CD4-positive, alpha-beta T cell treated with Interleukin-17A for 1 hour (primary cell): Measurements from ENCODE around the gene EDNRA.

ENCODE experiments used
- DNase-seq: peaks from one replicate; pipeline ENCODE4 v3.0.0-alpha.2; 2020

EDNRA gene

DNA sequence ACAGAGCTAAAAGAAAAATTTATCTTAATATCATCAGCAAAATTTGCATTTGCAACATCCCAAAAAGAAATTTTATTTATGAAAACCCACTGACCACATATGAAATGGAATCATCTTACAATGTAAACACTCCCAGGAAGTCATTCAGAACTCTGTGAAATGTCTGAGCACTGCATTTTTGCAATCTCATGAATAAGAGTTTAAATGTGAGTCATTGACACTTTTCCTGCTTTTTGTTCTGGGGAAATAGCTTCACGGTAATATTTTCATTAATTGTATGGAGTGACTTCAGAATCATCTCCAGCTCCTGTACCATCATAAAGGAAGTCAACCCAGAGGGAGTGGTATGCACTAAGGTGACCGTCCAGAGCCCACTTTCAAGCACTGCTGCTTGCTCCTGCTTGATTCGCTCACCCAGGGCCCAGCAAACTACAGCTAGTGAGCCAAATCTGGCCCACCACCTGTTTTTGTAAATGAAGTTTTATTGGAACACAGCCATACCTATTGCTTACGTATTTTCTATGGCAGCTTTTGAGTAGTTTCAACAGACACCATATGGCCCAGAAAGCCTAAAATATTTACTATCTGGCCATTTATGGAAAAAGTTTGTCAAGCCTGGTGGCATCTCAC, 17.2 kb downstream of the EDNRA start:
- no peak for DNase-seq

DNA sequence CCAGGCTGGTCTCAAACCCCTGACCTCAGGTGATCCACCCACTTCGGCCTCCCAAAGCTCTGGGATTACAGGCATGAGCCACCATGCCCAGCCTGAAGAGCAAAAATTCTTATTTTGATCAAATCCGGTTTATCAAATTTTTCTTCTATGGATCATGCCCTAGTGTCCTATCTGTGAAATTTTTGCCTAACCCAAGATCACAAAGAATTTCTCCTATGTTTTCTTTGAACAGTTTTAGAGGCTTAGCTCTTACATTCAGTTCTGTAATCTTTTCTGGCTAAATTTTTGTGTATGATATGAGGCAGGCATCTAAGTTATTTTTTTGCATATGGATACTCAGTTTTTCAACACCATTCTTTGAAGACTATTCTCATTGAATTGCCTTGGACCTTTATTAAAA, 27.4 kb downstream of the EDNRA start:
- no peak for DNase-seq

DNA sequence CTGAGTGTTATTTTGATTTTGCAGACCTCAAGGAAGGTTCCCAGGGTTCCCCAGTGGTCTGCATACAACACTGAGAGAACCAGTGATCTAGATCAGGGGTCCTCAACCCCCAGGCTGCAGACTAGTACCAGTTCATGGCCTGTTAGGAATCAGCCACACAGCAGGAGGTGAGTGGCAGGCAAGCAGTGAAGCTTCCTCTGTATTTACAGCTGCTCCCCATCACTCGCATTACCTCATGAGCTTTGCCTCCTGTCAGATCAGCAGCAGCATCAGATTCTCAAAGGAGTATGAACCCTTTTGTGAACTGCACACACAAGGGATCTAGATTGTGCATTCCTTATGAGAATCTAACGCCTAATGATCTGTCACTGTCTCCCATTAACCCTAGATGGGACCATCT, 28.5 kb downstream of the EDNRA start:
- no peak for DNase-seq

DNA sequence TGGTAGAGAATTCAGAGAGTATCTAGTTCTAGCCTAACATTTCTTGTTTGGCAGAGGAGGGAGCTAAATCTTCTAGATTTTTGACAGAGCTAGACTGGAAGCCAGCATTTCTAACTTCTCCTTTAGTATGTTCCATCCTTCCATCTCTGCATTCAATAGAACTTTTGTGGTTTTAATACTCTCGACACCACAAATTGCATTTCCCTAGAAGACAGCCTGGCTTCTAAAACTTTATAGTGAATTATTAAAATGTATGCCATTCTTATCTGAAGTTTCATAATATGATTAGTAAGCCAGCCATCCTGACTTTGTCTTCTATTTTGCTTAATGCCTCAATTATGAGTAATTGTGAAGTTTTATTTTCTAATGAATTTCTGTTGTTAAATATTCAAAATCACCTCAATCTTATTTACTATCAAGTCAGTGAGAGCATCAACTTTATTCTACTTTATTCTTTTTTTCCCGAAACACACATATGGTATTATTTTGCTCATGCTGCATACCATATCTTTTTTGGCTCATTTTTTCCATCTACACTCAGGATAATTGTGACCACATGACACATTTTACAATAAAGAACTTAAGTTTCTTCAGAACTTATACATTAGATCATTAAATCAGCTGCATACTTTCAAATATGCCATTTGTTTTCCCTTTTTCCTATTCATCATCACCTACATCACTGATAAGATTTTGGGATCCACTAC, 30.2 kb downstream of the EDNRA start:
- no peak for DNase-seq

DNA sequence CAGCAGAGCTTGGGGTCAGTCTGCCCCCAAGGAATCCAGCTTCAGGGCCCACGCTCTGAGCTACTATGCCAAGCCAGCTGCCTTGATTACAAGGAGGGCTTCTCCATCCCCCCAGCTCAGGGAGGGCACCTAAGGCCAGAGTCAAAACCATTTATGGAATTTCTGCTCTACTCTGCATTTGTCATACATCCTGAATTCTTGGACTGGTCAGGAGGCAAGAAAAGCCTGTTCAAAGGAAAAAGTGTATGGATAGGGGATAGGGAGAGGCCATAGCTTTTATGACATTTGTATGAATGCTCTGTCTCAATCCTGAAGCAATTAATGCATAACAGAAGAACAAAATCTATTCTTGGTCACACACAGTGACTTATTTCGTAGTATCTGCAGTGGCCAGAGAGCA, 32.2 kb downstream of the EDNRA start:
- DNase-seq: no peak

DNA sequence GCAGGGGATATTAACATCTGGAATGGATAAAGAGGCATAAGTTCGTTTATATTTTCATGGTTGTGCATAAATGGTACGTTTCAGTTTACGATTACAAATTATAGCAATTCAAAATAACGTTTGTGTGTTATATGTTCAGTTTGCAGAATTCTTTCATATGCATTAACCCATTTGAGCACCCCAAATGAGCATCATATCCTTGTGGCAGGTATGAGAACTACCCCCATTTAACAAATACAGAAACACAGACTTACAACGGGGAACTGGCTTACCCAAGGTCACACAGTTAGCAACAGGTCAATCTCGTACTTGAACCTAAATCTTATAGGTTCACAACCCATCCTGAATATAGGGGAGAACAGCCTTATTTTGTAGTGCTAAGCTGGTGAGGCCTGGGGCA, 33.1 kb downstream of the EDNRA start:
- DNase-seq: no peak

DNA sequence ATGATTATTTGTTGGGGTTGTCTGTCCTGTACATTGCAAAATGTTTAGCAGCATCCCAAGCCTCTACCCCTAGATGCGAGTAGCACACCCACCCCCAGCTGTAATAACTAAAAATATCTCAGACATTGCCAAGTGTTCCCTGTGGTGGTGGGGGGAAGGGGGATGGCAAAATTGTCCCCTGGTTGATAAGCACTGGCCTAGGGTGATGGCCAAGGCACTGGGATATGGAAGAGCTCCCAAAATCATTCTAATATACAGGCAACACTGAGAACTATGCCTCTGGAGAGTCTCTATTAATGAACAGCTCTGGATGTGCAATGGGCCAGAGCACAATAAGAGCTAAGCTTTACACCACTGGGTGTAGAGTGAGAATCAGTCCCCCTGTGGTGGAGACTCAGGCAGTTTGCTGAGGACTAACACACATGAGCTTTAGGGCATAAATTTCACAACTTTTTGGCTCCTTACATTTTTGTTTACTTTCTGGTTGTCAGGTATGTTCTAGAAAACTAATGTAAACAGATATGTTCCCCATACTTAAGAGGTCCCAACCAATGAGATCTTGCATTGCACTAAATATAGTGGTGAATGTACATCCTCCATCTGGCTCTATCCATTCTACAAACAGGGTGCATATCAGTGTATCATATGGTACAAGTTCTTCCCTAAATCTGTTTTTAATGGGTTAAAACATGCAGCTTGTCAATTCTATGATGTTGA, 34.5 kb downstream of the EDNRA start:
- DNase-seq: no peak

DNA sequence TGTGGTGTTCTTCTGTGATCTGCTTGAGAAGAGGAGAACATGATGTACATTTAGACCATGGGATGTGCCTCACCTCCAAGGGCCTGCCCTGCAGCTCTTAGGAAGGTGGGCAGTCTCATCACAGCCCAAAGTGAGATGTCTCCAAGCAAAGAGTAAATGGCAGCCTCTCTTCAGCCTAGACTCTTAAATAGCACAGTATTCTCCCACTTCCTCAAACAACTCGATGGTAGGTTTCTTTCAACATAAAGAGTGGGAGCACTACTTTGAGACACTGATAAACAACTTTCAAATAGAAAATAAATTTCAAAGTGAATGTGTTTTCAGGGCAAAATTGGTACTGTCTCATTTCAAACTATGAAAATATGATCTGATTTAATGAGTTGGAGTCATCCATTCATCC, 35.2 kb downstream of the EDNRA start:
- no peak for DNase-seq

DNA sequence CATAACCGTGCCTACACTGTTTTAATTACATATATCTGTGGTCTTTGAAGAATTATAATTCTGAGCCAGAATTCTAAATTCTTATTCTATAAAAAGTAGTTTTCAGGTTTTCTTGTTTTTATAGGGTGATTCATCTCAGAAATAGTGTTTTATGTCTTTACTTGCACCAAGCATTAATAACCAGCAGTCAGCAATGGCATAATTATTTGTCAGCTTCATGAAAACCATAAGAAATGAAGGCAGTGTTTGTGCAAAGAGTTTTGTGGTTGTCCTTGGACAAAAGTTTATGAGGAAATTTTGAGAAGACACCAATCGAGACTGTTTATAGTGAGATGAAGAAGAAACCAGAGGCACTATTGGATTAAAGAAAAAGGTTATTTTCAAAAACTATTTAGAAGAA, 37.2 kb downstream of the EDNRA start:
- no peak for DNase-seq

DNA sequence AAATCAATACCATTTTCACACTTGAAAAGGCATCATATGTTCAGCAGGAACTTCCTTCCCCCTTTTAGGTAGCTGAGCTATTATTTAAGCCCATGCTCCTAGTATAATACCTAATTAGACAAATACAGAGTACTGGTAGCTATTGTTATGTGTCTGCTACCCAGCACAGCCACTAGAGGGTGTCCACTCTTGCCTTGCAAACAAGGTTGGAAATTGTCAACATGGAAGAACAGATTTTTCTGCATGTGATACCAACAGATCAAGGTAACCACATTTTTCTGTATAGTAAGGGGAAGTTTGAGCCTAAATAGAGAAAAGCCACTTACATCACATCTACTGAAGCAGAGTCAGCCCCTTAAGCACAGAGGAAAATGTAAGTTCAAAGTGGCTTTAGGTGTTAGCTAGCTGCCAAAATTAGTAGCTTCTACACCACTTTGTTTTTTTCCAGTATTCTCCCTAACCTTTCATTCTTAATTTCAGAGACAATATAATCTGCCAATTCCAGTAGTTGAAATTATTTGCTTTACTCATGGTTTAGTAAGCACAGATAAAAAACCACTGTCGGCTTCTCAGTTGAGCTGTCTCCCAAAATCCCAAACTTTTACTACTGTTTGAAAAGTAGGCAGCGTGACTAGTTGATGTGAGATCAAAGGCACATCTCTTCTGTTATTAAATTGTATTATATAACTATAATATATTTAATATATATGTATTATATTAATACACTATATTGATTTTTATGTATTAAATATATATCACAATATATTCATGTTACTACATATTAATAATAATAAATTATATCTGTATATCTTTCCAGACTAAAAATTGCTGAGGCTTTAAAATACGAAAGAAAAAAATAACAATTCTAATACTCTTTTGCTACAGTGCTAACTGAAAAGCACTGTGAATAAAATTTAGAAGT, 38.2 kb downstream of the EDNRA start:
- peak; percentile 46 for DNase-seq

DNA sequence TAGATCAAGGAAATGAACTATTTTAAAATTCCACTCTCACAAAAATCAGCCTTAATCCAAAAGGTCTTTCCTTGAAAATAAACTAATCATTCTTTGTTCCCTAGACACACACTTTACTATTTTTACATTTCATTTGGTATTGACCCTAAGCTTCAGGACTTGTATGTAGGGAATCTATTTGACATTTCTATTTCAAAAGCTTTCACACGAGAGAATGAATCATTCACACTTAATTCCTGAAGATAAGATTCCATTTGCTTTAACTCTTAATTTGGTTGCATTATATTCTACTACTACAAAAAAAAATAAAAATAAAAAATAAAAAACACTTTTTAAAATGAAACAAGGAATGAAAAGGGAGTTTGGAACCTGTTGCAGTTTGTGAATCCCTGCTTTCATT, 43.7 kb downstream of the EDNRA start:
- DNase-seq: no peak

DNA sequence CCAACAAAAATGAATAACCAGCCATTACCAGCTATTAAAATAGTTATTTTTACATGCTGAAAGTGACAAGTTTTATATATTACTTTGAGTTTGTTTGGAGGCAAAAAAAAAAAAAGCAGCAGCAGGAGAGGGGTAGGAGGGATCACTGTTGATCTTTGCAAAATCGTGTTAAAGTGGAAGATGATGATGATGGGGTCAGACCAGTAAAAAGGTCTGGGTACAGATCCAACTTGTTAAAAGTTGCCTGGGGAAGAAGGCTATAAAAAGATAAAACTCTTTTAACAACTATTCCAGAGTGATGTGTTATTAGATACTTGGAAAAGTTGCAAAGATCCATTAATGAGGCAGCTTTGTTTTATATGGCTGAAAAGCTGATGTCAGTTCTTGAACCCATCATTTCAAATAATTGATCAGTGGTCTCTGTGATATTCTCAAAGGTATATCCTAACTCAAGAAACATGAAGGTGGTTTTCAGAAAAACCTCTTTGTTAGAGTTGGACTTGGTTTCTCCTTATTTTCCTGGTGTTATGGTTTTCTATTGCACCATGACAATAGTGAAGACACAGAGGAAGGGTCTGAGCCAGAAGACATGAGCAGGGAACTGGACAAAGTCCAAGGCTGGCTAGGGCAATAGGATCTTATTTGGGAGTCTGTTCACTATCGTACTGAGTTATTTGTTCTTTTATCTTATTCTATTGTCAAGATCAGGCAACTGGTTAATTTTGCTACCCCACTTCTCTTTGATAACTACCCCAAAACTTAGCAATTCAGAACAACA, 44.8 kb downstream of the EDNRA start:
- DNase-seq: no peak

DNA sequence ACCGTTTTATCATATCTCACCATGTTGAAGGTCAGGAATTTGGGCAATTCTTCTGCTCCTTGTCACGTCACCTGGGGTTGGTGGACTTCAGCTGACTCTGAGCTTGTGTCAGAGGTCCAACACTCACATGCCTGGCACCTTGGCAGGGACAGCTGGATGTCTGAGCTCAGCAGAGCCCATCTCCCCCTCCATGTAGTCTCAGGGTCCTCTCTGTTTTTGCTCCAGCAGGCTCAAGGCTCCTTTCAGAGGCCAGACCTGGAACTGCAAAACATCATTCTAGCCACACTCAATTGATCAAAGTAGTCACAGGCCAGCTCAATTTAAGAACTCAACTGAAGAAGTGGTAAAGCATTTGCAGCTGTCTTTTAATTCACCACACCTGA, 45.4 kb downstream of the EDNRA start:
- DNase-seq: no peak

DNA sequence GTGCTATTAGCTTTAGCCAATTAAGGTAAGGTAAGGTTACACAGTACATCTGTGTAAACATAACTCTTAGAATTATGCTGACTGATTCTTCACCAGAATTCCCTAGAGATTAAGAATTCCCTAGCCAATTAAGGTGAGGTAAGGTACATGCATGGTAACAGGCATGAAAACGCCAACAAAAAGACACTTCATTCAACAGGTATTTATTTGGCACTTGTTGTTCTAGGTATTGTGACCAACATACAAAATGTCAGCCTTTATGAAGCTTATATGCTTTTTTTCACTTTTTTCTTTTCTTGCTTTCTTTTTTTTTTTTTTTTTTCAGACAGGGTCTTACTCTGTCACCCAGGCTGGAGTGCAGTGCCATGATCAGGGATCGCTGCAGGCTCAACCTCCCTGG, 47.2 kb downstream of the EDNRA start:
- DNase-seq: no peak

DNA sequence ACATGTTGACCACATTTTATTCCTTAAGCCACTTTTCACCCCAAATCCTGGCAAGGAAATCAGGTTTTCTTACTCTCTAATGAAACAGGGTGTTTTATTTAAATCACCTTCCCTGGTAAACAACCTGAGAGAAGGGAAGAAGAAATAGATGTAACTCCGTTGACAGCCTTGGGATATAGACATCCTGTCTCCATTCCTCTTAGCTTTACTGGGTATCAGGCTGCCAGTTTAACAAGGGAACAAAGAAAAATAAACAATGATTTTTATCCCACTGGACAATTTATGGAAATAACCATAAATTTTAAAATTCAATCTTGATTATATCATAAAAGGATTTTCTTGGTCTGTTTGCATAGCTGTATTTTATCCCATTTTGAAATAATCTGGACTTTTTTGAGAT, 49.2 kb downstream of the EDNRA start:
- no peak for DNase-seq

DNA sequence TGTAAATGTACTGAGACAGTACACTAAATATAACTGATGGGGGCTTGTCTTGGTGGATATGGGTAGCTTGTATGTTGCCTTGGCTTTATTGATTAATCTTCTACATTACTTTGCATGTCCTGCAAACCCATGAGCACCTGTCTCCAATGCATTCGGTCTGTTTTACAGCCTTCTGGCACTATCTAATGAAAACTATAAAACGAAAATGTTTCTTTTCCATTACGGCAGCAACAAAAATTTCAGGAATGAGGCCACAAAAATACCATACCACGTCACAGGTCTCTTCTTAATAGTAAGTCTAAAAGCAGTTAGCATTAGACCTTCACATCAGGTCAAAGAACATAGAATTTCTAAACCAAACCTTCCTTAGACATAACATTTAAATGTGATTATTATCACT, 49.8 kb downstream of the EDNRA start:
- DNase-seq: no peak

DNA sequence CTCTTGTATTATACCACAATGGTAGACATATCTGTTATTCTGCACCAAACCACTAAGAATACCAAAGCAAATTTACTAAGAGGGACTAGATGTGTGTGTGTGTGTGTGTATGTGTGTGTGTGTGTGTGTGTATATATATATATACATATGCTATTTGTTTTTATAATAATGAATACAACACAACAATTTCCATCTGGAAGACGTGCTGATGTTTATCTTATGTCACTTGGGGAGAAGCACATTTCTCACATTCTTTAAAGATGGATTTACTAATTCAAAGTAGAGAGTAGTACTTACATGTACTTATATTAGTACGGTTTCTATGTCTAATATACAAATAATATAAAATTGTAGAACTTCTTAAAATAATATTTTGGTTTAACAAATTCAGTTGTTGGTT, 52.0 kb downstream of the EDNRA start:
- no peak for DNase-seq

DNA sequence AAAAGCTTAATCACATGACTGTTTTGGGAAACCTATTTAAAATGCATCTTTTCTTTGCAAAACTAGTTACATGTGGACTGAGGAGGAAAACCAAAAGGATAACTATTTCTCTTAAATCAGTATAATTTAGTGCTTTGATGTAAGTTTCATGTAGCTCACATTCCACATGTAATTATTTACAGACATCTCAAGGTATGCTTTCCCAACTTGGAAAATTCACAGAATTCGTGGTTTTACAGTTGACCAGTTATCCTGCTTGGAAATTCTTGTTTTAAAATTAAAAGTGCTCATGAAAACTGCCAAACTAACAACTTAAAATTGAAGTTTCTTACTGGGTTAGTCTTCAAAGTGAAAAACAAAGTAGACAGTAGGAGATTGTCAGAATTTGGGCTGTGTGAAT, 52.4 kb downstream of the EDNRA start:
- no peak for DNase-seq

DNA sequence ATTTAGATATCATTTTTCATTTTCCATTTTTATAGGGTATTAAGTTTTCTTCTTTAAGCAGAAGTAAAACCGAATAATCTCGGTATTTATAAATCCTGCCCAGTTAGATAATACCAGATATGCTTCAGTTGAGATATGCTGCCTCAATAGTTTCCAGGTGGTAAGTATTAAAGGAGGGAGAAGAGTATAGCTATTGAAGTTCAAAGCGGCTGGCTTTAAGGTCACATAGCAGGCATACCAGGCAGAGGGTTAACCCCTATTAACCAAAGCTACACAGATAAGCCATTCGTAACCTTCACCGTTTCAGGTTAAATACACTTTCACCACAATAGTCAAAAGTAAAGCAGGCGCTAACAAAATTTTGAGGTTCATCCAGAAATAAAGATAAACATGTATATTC, 54.2 kb downstream of the EDNRA start:
- no peak for DNase-seq

DNA sequence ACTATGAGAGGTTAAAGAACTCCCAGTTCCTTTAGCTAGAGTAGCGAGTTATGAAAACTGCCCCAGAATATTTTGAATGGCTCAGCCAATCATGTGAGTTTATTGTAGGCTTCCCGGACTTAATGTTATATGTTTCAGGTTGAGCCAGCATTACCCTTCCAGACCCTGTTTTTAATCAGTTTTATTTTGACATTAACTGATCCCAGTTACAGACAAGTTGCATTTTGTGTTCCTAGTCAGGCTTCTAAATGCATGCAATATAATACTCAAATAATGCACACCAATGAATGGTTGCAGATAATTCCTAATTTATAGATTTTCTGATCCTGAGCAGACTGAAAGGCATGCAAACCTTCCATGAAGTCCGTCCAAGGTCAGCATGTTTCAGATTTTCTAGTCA, 57.8 kb downstream of the EDNRA start:
- DNase-seq: no peak

DNA sequence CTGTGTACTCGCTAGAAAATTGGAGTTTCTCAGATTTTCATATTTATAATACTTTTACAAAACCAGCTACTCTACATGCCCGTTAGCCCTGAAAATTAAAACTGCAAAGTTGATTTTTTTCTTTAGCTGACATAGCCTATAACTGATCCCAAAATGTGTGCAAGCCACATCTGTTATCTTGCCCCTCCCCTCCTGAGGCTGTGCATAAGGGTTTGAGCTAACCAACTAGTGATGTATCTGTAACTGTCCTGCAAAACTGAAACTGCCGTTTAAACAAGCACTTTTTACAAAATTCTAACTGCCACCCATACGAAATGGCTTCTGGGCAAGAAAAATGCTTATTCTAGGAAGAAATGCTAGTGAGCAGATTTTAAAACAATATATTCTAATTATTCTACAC, 59.1 kb downstream of the EDNRA start:
- no peak for DNase-seq

DNA sequence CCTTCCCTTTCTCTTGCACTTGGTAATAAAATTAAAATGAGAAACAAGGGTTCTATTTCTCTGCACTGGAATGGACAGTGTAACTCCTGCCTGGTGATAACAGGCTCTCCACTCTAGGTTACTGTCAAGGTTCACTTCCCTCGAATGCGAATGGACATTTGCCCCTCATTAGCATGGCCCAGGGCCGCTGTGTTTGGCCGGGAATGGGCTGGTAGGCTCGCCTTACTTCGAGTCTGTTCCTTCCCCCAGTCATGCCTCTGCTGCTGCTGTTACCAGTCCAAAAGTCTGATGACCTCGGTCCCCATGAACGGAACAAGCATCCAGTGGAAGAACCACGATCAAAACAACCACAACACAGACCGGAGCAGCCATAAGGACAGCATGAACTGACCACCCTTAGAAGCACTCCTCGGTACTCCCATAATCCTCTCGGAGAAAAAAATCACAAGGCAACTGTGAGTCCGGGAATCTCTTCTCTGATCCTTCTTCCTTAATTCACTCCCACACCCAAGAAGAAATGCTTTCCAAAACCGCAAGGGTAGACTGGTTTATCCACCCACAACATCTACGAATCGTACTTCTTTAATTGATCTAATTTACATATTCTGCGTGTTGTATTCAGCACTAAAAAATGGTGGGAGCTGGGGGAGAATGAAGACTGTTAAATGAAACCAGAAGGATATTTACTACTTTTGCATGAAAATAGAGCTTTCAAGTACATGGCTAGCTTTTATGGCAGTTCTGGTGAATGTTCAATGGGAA, 61.5 kb downstream of the EDNRA start:
- DNase-seq: no peak
